GM12872 (cell line): ENCODE results near the gene MFSD1.

ENCODE experiments used
- TF ChIP-seq, protein P1 (sequence below): IDR thresholded peaks from 3 replicates; pipeline ENCODE4 v1.5.1; 2011; ENCODE audit warnings: low read depth, mild to moderate bottlenecking, low read length, moderate library complexity; ENCODE audit not compliant: insufficient read depth

The MFSD1 gene

DNA sequence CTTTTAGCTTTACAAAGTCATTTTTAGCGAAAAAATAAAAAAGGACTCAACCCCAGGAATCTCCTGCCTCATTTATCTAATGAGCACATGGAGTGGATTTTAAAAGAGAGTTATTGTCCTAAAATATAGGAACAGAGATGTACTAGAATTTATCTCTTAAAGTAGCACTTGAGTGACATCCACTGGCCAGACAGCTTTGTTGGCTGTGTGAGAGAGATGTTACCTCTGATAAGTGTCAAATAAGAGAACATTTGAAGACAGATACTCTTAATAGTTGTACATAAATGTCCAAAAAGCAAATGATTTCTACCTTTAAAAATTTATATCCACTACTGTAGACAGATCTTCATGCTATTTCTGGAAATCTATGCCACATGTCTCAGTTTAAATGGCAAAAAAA lies 12.3 kb upstream of the MFSD1 start:
- TF ChIP-seq, protein P1, sequence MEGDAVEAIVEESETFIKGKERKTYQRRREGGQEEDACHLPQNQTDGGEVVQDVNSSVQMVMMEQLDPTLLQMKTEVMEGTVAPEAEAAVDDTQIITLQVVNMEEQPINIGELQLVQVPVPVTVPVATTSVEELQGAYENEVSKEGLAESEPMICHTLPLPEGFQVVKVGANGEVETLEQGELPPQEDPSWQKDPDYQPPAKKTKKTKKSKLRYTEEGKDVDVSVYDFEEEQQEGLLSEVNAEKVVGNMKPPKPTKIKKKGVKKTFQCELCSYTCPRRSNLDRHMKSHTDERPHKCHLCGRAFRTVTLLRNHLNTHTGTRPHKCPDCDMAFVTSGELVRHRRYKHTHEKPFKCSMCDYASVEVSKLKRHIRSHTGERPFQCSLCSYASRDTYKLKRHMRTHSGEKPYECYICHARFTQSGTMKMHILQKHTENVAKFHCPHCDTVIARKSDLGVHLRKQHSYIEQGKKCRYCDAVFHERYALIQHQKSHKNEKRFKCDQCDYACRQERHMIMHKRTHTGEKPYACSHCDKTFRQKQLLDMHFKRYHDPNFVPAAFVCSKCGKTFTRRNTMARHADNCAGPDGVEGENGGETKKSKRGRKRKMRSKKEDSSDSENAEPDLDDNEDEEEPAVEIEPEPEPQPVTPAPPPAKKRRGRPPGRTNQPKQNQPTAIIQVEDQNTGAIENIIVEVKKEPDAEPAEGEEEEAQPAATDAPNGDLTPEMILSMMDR: 0 out of 3 replicates have a peak, but pooled peaks have one; percentile 2

DNA sequence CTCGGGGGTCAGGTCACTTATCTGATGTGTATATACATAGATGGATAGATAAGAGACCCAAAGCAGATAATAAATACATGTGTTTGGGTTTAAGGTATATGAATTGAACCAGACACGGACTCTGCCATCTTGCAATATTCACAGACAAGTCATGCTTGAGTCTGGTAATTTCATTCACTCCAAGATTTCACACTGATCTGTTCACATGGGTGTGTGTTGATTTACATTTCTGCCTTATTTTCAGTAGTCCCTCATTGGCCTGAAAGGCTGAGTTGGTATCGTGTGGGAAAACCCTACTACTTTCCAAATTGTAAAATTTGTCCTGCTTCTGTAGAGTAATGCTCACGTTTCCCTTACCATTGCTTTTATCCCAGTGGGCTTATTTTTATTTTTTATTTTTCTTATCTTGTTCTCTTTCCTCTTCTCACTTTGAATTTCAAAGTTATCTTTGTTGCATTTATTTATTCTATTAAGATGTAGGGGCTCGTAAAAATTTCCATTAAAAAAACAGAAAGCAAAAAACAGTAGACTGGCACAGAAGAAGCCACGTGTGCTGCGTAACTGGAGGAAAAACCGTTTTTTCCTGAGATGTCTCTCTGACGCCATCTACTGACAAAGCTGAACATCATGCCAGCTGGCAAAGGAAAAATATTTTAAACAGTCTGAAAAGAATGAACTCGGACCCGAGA lies 10.8 kb upstream of the MFSD1 start:
- TF ChIP-seq, protein P1: peak; percentile 76

GRCh38 chr3:158792709-158793108 lies 9.1 kb upstream of the MFSD1 start:
- TF ChIP-seq, protein P1: no peak

DNA sequence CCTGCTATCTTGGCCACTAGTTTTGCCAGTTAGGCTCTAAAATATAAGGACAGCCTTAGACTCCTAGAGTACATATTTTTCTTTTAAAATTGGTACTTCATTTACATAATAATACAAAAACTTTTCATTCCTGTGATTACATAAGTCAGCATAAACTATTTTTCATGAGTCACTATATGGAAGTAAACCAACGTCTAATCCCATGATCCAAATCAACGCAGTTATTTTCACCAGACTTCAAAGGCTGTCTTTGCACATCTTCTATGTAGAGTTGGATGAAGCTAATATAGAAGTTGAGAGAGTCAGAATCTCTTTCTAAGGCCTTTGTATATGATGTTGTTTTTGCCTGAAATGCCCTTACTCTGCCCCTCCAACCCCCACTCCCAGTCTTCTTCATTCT lies 7.6 kb upstream of the MFSD1 start:
- TF ChIP-seq, protein P1: no peak

DNA sequence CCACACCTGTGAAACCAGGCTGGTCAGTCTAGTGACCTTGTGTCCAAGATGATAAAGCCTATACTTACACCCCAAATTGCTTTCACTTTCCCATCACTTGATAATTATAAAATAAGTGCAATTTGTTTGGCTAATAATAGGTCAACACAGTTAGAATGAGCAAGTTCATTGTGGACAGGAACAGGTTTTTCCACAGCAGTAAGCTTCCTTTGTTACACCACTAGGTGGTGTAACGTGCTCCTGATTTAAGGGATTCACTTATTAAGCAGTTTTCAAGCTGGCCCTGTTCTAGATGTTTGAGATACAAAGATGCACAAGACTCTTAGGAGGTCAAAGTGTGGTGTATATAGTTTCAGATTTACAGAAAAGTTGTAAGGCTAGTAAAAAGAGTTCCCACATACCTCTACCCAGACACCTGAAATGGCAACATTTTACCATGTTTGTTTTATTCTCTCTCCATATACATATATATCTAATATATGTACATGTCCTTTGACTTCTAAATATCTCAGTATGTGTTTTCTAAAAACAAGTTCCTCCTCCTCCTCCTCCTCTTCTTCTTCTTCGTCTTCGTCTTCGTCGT lies 6.8 kb upstream of the MFSD1 start:
- TF ChIP-seq, protein P1: peak; percentile 65

- TF ChIP-seq, protein P1: no peak
These were observed 653 bp upstream of the MFSD1 start for GRCh38 chr3:158801201-158801600.

DNA sequence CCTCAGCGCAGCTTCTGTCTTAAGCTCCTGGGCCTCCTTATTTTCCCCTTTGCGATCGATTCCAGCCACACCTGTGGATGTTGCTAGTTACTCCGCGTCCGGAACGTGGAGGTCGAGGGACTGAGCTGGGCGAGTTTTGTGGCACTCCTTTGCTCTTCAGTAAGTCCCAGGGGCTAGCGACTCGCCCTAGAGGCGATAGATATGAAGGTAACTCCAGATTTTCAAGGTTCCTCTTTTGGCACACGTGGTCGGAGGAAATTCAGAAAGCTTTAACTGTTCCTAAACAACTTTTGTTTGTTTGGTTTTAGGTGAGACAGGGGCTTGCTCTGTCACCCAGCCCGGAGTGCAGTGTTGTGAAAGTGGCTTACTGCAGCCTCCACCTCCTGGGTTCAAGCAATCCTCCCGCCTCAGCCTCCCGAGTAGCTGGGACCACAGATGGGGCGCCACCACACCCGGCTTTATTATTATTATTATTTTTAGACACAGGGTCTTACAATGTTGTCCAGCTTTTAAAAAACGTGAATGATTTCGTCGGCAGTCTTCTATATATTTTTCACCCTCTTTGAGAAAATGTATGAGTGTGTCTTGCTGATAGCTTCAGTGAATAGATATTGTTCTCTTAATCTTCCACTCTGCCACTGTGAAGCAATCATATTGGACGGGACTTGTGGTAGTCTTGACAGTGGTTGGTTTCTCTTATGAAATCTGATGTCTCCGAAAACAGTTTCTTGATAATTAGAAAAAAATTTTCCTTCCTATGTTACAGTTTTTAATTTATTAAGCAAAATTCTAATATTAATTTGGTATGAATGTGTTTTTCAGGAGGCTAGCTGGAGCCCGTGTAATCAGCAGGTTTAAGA lies 785 bp downstream of the MFSD1 start:
- TF ChIP-seq, protein P1: 0 out of 3 replicates have a peak, but pooled peaks have one; percentile 6
